Stimulated activated effector memory CD8-positive, alpha-beta T cell treated with anti-CD3 and anti-CD28 coated beads, Interleukin-12 subunit alpha, Interleukin-12 subunit beta, amount 100 ng/mL, for 72 hours (primary cell): ENCODE data around the gene UBAP2.

ENCODE experiments used
- ATAC-seq: fragments of 150-1000 bp; cut with Tn5 transposase; 2 replicates; pipeline ENCODE4 v1.10.0; 2021
- DNase-seq, 2 donors: peaks; one replicate each; pipeline ENCODE4 v3.0.0; 2021 to 2022; ENCODE audit warnings: low spot score in 2 of 2
- H3K27ac Mint-ChIP-seq: one replicate; pipeline ENCODE4 v1.8.0; 2022; ENCODE audit warnings: mild to moderate bottlenecking, mixed read lengths
- H3K36me3 Mint-ChIP-seq: one replicate; pipeline ENCODE4 v1.8.0; 2022; ENCODE audit warnings: mild to moderate bottlenecking, mixed read lengths
- H3K4me1 Mint-ChIP-seq: one replicate; pipeline ENCODE4 v1.8.0; 2022; ENCODE audit warnings: mixed read lengths
- H3K4me3 Mint-ChIP-seq: one replicate; pipeline ENCODE4 v1.8.0; 2022; ENCODE audit warnings: mild to moderate bottlenecking, mixed read lengths
- H3K9me3 Mint-ChIP-seq: one replicate; pipeline ENCODE4 v1.8.0; 2022; ENCODE audit warnings: mixed read lengths

UBAP2 gene

GRCh38 chr9:33924978-33925797 lies 123.5 kb downstream of the UBAP2 start:
- H3K27ac Mint-ChIP-seq = peak overlapping the region; percentile 71
- ATAC-seq (no peak), DNase-seq (no peak)
- H3K9me3 Mint-ChIP-seq = no peaks in the 10 kb centered on the region
- peaks cover 95% of the 10 kb centered on the region for H3K36me3 Mint-ChIP-seq
- no peaks in the 10 kb centered on the region for H3K4me1 Mint-ChIP-seq
- H3K4me3 Mint-ChIP-seq = no peak overlapping the region

GRCh38 chr9:33923998-33924701 lies 124.5 kb downstream of the UBAP2 start:
- ATAC-seq (no peak), DNase-seq (no peak)
- H3K4me3 Mint-ChIP-seq = no peak overlapping the region
- no peaks in the 10 kb centered on the region for H3K4me1 Mint-ChIP-seq
- peak overlapping the region; percentile 71 for H3K27ac Mint-ChIP-seq
- H3K36me3 Mint-ChIP-seq = peaks cover 98% of the 10 kb centered on the region
- no peaks in the 10 kb centered on the region for H3K9me3 Mint-ChIP-seq

- ATAC-seq (no peak), DNase-seq (no peak)
- Mint-ChIP-seq H3K27ac (no peak overlapping the region), H3K4me3 (no peak overlapping the region), H3K9me3 (no peaks in the 10 kb centered on the region), H3K4me1 (no peaks in the 10 kb centered on the region), H3K36me3 (peaks cover 100% of the 10 kb centered on the region)
Observed at GRCh38 chr9:33923079-33923478, 125.6 kb downstream of the UBAP2 start.

DNA sequence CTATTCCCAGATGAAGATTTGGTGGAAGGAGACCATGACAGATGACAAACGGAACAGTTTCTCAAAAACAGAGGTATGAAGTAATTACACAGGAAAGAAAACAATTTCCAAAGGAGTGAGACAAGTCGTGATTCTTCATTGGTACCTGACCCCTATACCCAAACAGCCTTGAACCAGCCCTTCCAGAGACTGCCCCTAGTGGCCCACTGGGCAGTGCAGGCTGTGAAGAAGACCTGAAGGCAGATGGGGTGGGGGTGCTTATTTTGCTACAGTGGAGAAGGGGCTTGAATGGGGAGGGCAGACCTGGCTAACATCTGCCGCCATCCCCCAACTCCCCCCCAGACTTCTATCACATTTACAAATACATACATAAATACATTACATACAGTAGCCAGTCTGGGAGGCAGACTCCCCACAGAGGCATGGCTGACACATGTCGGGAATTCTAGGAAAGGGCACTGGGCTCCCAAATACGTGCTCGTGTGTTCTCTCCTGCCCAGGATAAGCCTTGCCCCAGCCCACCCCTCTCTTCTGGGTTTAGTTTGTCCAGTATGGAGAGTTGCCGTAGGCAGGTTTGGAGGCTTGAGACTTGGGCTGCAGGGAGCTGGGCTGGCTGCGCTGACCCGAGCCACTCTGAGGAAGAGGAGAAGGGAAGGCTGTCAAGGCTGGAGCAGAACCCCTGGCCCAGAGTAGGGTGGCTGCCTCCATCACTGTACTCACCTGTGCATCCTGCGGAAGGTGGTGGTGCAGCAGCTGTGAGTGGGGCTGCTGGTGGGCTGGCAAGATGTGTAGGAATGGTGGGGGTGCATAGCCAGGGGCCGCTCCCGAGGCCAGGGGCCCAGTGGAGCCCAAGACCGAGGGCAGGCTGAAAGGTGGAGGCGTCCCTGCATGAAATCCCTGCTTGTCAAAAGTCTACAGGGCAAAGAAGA lies 126.5 kb downstream of the UBAP2 start:
- H3K4me3 Mint-ChIP-seq = no peak overlapping the region
- no peaks in the 10 kb centered on the region for H3K4me1 Mint-ChIP-seq
- no peaks in the 10 kb centered on the region for H3K9me3 Mint-ChIP-seq
- peaks cover 100% of the 10 kb centered on the region for H3K36me3 Mint-ChIP-seq
- DNase-seq (no peak), ATAC-seq (peak; percentile 49)
- peak overlapping the region; percentile 10 for H3K27ac Mint-ChIP-seq

DNA sequence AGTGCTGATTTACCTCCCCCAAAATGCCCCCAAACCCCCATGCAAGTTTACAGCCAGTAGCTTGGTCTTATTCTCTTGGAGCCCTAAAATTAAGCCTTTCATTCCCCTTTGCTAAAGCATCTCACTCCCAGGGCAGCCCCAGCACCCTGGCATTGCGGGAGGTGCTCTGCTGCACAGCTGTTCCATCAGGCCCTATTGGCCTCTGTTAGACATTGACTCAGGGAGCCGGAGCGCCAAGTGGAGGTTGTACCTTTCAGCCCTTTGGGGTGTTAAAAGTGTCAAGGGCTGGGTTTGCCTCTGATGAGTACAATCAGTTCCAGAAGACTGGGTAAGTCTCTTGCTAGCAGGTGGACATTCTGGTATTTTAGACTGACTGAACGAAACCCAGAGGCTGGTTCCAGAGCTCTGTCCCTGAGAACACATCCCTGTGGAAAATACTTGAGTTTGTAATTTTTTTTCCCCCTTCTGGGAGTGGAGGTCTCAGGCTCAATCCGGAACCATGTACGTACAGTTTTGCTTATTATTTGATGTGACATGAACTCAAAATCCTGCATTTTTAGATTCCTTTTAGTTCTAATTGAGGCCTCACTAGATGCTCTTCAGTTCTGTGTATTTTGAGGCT lies 129.3 kb downstream of the UBAP2 start:
- Mint-ChIP-seq H3K27ac (peak overlapping the region; percentile 91), H3K4me1 (no peaks in the 10 kb centered on the region), H3K36me3 (peaks cover 100% of the 10 kb centered on the region), H3K4me3 (no peak overlapping the region), H3K9me3 (no peaks in the 10 kb centered on the region)
- ATAC-seq (no peak), DNase-seq (no peak)

DNA sequence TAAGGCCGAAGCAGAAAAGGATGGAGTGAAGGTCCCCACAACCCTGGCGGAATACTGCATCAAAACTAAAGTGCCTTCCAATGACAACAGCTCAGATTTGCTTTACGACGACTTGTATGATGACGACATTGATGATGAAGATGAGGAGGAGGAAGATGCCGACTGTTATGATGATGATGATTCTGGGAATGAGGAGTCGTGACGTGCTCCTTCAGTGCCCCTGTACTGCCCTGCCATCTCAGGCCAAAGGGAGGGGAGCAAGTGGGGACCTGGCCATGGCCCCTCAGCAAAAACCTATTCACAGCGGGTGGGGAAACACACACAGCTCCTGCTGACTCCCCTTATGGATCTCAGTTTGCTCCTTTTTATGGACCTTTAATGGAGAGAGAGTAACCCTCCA lies 131.7 kb downstream of the UBAP2 start:
- Mint-ChIP-seq H3K4me1 (no peaks in the 10 kb centered on the region), H3K9me3 (no peaks in the 10 kb centered on the region), H3K27ac (no peak overlapping the region), H3K36me3 (peaks cover 100% of the 10 kb centered on the region), H3K4me3 (no peak overlapping the region)
- no peak for ATAC-seq
- DNase-seq = no peak

DNA sequence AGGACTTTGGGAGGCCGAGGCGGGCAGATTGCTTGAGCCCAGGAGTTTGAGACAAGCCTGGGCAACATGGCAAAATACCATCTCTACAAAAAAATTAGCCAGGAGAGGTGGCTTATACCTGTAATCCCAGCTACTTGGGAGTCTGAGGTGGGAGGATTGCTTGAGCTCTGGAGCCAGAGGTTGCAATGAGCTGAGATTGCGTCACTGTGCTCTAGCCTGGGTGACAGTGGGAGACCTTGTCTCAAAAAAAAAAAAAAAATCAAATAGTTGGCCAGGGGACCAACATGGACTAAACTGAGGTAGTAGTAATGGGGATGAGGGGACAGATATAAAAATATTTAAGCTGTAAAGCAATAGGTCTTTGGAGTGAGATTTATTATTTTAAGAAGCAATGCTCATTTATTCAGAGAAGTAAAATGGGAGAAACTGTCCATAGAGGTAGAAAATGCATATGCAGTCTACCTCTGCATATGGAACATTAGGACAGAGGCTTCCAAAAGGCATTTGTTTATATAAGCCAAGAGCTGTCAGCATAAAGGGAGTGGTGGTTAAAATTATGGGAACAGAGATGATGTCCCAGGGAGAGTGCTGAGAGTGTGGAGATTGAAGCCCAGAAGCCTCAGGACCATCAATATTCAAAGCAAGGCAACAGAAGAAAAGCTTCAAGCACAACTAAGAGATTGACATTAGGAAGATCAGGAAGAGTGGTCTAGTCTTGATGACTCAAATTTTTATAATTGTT lies 133.6 kb downstream of the UBAP2 start:
- Mint-ChIP-seq H3K27ac (peak overlapping the region; percentile 49), H3K4me3 (no peak overlapping the region), H3K4me1 (no peaks in the 10 kb centered on the region), H3K9me3 (no peaks in the 10 kb centered on the region), H3K36me3 (peaks cover 100% of the 10 kb centered on the region)
- DNase-seq = no peak
- ATAC-seq = no peak

- ATAC-seq (no peak), DNase-seq (no peak)
- H3K4me1 Mint-ChIP-seq = no peaks in the 10 kb centered on the region
- H3K4me3 Mint-ChIP-seq = no peak overlapping the region
- peak overlapping the region; percentile 43 for H3K27ac Mint-ChIP-seq
- no peaks in the 10 kb centered on the region for H3K9me3 Mint-ChIP-seq
- H3K36me3 Mint-ChIP-seq = peaks cover 85% of the 10 kb centered on the region
Observed at GRCh38 chr9:33913541-33913940, 135.1 kb downstream of the UBAP2 start.

DNA sequence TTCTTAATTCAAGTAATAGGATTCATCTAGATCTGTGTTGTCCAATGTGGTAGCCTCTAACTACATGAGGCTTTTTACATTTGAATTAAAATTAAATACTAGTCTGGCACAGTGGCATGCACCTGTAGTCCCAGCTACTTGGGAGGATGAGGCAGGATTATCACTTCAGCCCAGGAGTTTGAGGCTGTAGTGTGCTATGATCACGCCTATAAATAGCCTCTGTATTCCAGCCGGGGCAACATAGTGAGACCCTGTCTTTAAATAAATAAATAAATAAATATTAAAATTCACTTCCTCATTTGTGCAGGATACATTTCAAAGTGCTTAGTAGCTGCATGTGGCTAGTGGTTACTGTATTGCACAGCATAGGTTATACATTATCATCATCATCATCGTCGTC lies 139.9 kb downstream of the UBAP2 start:
- H3K36me3 Mint-ChIP-seq = peaks cover 55% of the 10 kb centered on the region
- DNase-seq (no peak), ATAC-seq (no peak)
- no peak overlapping the region for H3K4me3 Mint-ChIP-seq
- peaks cover 7% of the 10 kb centered on the region for H3K4me1 Mint-ChIP-seq
- H3K9me3 Mint-ChIP-seq = no peaks in the 10 kb centered on the region
- no peak overlapping the region for H3K27ac Mint-ChIP-seq

GRCh38 chr9:33908114-33908513 lies 140.6 kb downstream of the UBAP2 start:
- Mint-ChIP-seq H3K9me3 (no peaks in the 10 kb centered on the region), H3K27ac (no peak overlapping the region), H3K4me1 (peaks cover 7% of the 10 kb centered on the region), H3K36me3 (peaks cover 55% of the 10 kb centered on the region), H3K4me3 (no peak overlapping the region)
- ATAC-seq = no peak
- no peak for DNase-seq

DNA sequence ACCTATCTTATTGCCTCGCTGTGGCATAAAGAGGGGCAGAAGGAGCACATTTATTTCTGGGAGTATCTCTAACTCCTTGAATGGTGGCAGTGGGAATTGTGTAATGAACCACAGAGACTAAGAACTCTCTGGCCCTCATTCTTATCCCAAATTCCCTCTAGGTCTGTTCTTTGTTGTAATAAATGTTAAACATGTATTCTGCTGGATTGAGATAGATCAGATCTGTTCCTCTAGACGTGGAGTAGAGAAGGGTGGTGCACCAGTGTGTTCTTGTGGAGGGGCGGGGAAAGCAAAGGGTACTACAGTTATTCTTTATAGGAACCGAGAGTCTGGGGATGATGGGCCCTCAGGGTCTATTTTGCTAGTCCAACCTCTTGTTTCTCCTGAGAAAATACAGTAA lies 141.3 kb downstream of the UBAP2 start:
- peaks cover 55% of the 10 kb centered on the region for H3K36me3 Mint-ChIP-seq
- H3K4me3 Mint-ChIP-seq = no peak overlapping the region
- no peaks in the 10 kb centered on the region for H3K9me3 Mint-ChIP-seq
- ATAC-seq = no peak
- DNase-seq = no peak
- peak overlapping the region; percentile 52 for H3K27ac Mint-ChIP-seq
- peaks cover 7% of the 10 kb centered on the region for H3K4me1 Mint-ChIP-seq

- peak in 1 of 2 donors; percentile 30 for DNase-seq
- peak overlapping the region; percentile 52 for H3K27ac Mint-ChIP-seq
Observed at GRCh38 chr9:33906769-33907168, 141.9 kb downstream of the UBAP2 start.

GRCh38 chr9:33905137-33905536 lies 143.6 kb downstream of the UBAP2 start:
- Mint-ChIP-seq H3K9me3 (no peaks in the 10 kb centered on the region), H3K36me3 (peaks cover 55% of the 10 kb centered on the region), H3K4me1 (peaks cover 13% of the 10 kb centered on the region), H3K27ac (peak overlapping the region; percentile 69), H3K4me3 (no peak overlapping the region)
- DNase-seq (no peak), ATAC-seq (no peak)

More at GRCh38 chr9:33906769-33907168, 141.9 kb downstream of the UBAP2 start:
- Mint-ChIP-seq H3K4me1 (peaks cover 7% of the 10 kb centered on the region), H3K4me3 (no peak overlapping the region), H3K9me3 (no peaks in the 10 kb centered on the region), H3K36me3 (peaks cover 55% of the 10 kb centered on the region)
- no peak for ATAC-seq

- no peaks in the 10 kb centered on the region for H3K9me3 Mint-ChIP-seq
- ATAC-seq = no peak
- DNase-seq = no peak
- peaks cover 68% of the 10 kb centered on the region for H3K36me3 Mint-ChIP-seq
- H3K27ac Mint-ChIP-seq = no peak overlapping the region
- no peak overlapping the region for H3K4me3 Mint-ChIP-seq
- H3K4me1 Mint-ChIP-seq = peaks cover 13% of the 10 kb centered on the region
Observed at GRCh38 chr9:33903157-33903780, 145.4 kb downstream of the UBAP2 start.
